Subcutaneous preadipocyte (primary cell): ENCODE results near the gene FAM47C. TPM values are rescaled to one million over a fixed set of nuclear protein-coding genes. Genes with fewer than 3 reads are reported as not detected.

Experiments
- total RNA-seq: library from RNA; depleted of rRNA; stranded (reverse); fragments of >200 nt; gene quantifications from 2 replicates; pipeline ENCODE4 v1.2.3, GENCODE V29; 2012

FAM47C gene
- total RNA-seq, result not detected in 2 replicates

DNA sequence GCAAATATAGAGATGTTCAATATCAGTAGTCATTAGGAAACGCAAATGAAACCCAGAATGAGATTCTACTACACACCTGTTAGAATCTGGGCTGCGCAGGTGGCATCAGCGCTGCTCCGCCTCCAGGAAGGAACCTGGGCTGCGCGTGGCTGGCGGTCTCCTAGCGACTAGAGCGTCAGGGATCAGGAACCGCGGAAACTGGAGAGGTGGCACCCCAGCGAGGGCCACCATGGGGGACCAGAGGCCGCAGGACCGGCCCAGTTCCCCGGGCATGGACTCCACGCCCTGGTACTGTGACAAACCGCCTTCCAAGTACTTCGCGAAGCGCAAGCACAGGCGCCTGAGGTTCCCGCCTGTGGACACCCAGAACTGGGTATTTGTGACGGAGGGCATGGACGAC, at the start of gene FAM47C:
TSS of gene FAM47C (plus strand) at position 185 of the 400 bp plus-strand sequence. CDS start at position 230, 45 bp downstream.

